Natural killer cell (primary cell): ENCODE data around the gene PKP2. TPM values are rescaled to one million over a fixed set of nuclear protein-coding genes. Genes with fewer than 3 reads are reported as not detected.

Experiments
- ATAC-seq, 3 donors: fragments of 150-1000 bp in 2 of 3; fragments of 200-7000 bp in 1 of 3; cut with Tn5 transposase; 1 replicate in 1 of 3; 2 replicates in 2 of 3; pipeline ENCODE4 v1.10.0; 2021; ENCODE audit warnings: mild to moderate bottlenecking in 2 of 3, moderate library complexity in 2 of 3
- DNase-seq, 2 donors: peaks; one replicate each; pipeline versions ENCODE4 v3.0.0 to v3.0.0-alpha.2; 2013 to 2021; ENCODE audit warnings: mixed read lengths in 1 of 2
- H3K27ac ChIP-seq: one replicate; pipeline ENCODE4 v1.5.1; 2013; ENCODE audit warnings: mild to moderate bottlenecking, low read length
- H3K27me3 ChIP-seq: one replicate; pipeline ENCODE4 v1.6.1; 2013; ENCODE audit warnings: low read length; ENCODE audit not compliant: control insufficient read depth, insufficient read depth
- H3K36me3 ChIP-seq: one replicate; pipeline ENCODE4 v1.6.1; 2013; ENCODE audit warnings: low read length; ENCODE audit not compliant: control insufficient read depth, insufficient read depth
- H3K4me1 ChIP-seq: one replicate; pipeline ENCODE4 v1.6.1; 2013; ENCODE audit warnings: low read length; ENCODE audit not compliant: control insufficient read depth, insufficient read depth
- H3K4me3 ChIP-seq: one replicate; pipeline ENCODE4 v1.5.1; 2013; ENCODE audit warnings: low read length
- H3K9me3 ChIP-seq: one replicate; pipeline ENCODE4 v1.6.1; 2013; ENCODE audit warnings: low read length; ENCODE audit not compliant: control insufficient read depth, insufficient read depth
- H3K27ac Mint-ChIP-seq, 2 donors: one replicate each; pipeline ENCODE4 v1.8.0; 2022; ENCODE audit warnings: mild to moderate bottlenecking in 2 of 2, mixed read lengths in 2 of 2, moderate library complexity in 1 of 2
- H3K27me3 Mint-ChIP-seq, 2 donors: one replicate each; pipeline ENCODE4 v1.8.0; 2022; ENCODE audit warnings: low read depth in 2 of 2, mixed read lengths in 2 of 2
- H3K36me3 Mint-ChIP-seq: one replicate; pipeline ENCODE4 v1.8.0; 2022; ENCODE audit warnings: mixed read lengths
- H3K4me1 Mint-ChIP-seq, 2 donors: one replicate each; pipeline ENCODE4 v1.8.0; 2022; ENCODE audit warnings: mixed read lengths in 2 of 2
- H3K4me3 Mint-ChIP-seq: one replicate; pipeline ENCODE4 v1.8.0; 2022; ENCODE audit warnings: mild to moderate bottlenecking, moderate library complexity, mixed read lengths
- H3K9me3 Mint-ChIP-seq, 2 donors: one replicate each; pipeline ENCODE4 v1.8.0; 2022; ENCODE audit warnings: mixed read lengths in 2 of 2
- CTCF ChIP-seq: fragments of 200-600 bp; IDR thresholded peaks from one replicate; pipeline ENCODE4 v1.8.0; 2022; ENCODE audit warnings: antibody characterized with exemption
- WGBS: methylation state at CpG from one replicate; pipeline ENCODE4 v1.1.7; 2013; ENCODE audit warnings: missing lambda C conversion rate; ENCODE audit not compliant: insufficient coverage; 5-methylcytosine and 5-hydroxymethylcytosine counted together
- intact Hi-C: fragments of 100-400 bp; cut with micrococcal nuclease; formaldehyde crosslinking; loops from one replicate; pipeline ENCODE4 v1.14.2; 2022
- total RNA-seq, 4 donors: library from RNA; stranded (reverse); fragments of 120-200 nt in 1 of 4; gene quantifications; one replicate each; pipeline versions ENCODE4 v1.2.3 to v1.2.4, GENCODE V29; 2013 to 2022

PKP2 gene
- total RNA-seq, 3 donors from 2014 or later (not counting 1 experiment from before 2014, with no cell fraction given), result 0.16 to 1.8 (median 0.52) TPM

GRCh38 chr12:32903763-32904162, 7.2 kb upstream of the PKP2 start:
- no peak for ATAC-seq
- intact Hi-C loops, result no loop called here
- no peaks in the 10 kb centered on the region for H3K36me3 ChIP-seq
- Mint-ChIP-seq H3K36me3 (no peaks in the 10 kb centered on the region), H3K9me3 (no peaks in the 10 kb centered on the region), H3K4me1 (no peaks in the 10 kb centered on the region), H3K27ac (no peak overlapping the region), H3K4me3 (no peak overlapping the region), H3K27me3 (peaks cover 0 to 3% of the 10 kb centered on the region in 2 donors)
- no CpG with 5 or more reads among the region's 1 CpG for WGBS
- H3K27me3 ChIP-seq, result no peaks in the 10 kb centered on the region
- H3K9me3 ChIP-seq, result no peaks in the 10 kb centered on the region
- DNase-seq, result no peak
- no peak overlapping the region for H3K27ac ChIP-seq
- no peaks in the 10 kb centered on the region for H3K4me1 ChIP-seq
- no peak for TF ChIP-seq CTCF
- no peak overlapping the region for H3K4me3 ChIP-seq

- H3K27ac ChIP-seq, result no peak overlapping the region
- H3K27me3 ChIP-seq, result no peaks in the 10 kb centered on the region
- no peaks in the 10 kb centered on the region for H3K9me3 Mint-ChIP-seq
- no peak for ATAC-seq
- H3K27me3 Mint-ChIP-seq, result peaks cover 0 to 3% of the 10 kb centered on the region in 2 donors
- H3K4me3 ChIP-seq, result no peak overlapping the region
- intact Hi-C loops, result no loop called here
- WGBS, result no CpG with 5 or more reads among the region's 1 CpG
- no peaks in the 10 kb centered on the region for H3K9me3 ChIP-seq
- no peaks in the 10 kb centered on the region for H3K36me3 ChIP-seq
- DNase-seq, result no peak
- H3K4me1 ChIP-seq, result no peaks in the 10 kb centered on the region
- H3K27ac Mint-ChIP-seq, result no peak overlapping the region
- no peak for TF ChIP-seq CTCF
- no peak overlapping the region for H3K4me3 Mint-ChIP-seq
- H3K36me3 Mint-ChIP-seq, result no peaks in the 10 kb centered on the region
- H3K4me1 Mint-ChIP-seq, result no peaks in the 10 kb centered on the region
Observed at GRCh38 chr12:32903318-32903717, 6.7 kb upstream of the PKP2 start.

GRCh38 chr12:32902287-32902997, 5.9 kb upstream of the PKP2 start:
- ATAC-seq, result no peak

More at GRCh38 chr12:32902287-32902997, 5.9 kb upstream of the PKP2 start:
- no peaks in the 10 kb centered on the region for H3K9me3 Mint-ChIP-seq
- H3K27ac Mint-ChIP-seq, result no peak overlapping the region
- H3K4me1 Mint-ChIP-seq, result peaks cover 4 to 5% of the 10 kb centered on the region in 2 donors
- H3K4me3 Mint-ChIP-seq, result no peak overlapping the region
- Histone ChIP-seq H3K27me3 (no peaks in the 10 kb centered on the region), H3K4me3 (no peak overlapping the region), H3K9me3 (no peaks in the 10 kb centered on the region), H3K4me1 (no peaks in the 10 kb centered on the region), H3K36me3 (no peaks in the 10 kb centered on the region), H3K27ac (no peak overlapping the region)
- peaks cover 0 to 3% of the 10 kb centered on the region in 2 donors for H3K27me3 Mint-ChIP-seq
- no peak for DNase-seq
- WGBS, result 86% methylated on average over 3 of the region's 4 CpGs
- no peak for TF ChIP-seq CTCF
- intact Hi-C loops, result no loop called here
- H3K36me3 Mint-ChIP-seq, result no peaks in the 10 kb centered on the region
